Stimulated activated CD8-positive, alpha-beta memory T cell treated with anti-CD3 and anti-CD28 coated beads, Interleukin-12 subunit alpha, Interleukin-12 subunit beta, amount 100 ng/mL, for 4 hours (primary cell): ENCODE results near the gene ZFYVE19.

Source experiments
- DNase-seq: peaks from one replicate; pipeline ENCODE4 v3.0.0-alpha.2; 2020; ENCODE audit warnings: low read depth

Gene ZFYVE19

DNA sequence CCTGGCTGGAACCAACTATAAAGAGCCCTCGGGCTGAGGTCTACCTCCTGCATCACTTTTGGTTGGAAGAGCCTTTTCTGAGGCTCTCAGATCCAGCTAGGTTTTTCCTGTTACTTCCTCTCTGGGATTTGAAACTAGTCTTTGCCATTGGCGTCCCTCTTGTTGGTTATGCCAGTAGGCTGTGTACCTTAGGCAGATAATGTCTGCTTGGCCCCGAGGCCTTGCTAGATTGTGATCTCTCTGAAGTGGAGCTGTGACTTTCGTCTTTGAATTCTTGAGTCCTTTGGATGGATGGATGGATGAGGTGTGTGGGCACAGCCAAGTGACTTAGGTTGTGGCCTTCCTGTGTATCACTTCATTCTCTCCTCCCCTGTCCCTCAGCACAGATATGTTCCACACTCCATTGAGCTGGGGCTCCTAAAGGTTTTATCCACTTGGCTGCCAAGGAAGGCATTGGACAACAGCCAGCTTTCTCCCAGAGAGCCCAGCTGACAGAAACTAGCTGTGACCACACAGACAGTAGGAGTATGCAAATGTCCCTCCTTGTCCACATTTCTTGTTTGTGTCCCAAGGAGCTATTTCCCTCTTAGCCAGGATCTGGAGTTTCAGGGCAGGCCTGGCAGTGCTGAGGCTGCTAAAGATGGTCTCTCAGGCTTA is 8.3 kb downstream of the ZFYVE19 start:
- no peak for DNase-seq

GRCh38 chr15:40819048-40819447 is 12.2 kb downstream of the ZFYVE19 start:
- DNase-seq = no peak

DNA sequence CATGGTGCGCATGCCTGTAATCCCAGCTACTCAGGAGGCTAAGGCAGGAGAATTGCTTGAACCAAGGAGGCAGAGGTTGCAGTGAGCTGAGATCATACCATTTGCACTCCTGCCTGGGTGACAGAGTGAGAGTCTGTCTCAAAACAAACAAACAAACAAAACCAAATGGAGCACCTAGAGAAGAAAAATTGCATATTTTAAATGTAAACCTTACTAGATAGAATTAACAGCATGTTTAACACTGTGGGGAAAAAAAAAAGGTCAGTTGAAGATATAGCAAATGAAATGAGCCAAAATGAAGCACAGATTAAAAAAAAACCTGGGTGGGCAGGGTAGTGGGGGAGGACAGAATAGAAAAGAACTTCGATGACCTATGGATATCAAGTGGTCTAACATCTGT is 14.3 kb downstream of the ZFYVE19 start:
- no peak for DNase-seq

GRCh38 chr15:40823572-40824343 is 16.9 kb downstream of the ZFYVE19 start:
- DNase-seq = no peak

DNA sequence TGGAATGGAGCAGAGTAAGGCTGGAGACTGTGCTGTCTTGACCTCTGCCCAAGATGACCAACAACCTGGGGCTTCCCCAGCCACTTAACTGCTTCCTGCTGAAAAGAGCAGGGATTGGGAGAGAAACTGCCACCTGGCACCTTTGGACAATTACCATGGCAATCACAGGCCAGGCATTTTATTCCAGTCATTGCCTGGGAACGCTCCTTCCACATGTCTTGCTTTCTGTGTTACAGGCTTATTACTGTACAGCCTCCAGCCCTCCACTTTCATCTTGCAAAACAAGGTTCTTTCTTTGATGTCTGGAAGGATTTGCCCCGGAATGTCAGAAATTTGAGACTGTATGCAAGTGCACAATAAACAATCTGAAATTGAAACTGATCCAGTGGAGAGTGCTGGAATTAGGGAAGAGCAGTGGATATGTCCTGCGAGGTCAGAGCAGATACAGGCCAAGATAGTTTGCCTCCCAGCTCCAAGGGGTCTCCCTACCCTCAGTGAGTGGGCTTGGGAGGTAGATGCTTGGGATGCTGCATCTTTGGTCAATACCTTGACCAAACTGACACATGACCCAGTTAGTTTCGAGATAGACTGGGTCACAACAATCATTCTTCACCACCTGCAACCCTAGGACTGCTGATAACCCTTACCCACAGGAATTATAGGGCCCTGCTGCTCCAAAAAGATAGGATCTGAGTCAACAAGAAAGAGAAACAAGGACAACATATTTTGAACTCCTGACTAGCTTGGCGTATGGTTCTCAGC is 19.0 kb downstream of the ZFYVE19 start:
- DNase-seq = no peak

DNA sequence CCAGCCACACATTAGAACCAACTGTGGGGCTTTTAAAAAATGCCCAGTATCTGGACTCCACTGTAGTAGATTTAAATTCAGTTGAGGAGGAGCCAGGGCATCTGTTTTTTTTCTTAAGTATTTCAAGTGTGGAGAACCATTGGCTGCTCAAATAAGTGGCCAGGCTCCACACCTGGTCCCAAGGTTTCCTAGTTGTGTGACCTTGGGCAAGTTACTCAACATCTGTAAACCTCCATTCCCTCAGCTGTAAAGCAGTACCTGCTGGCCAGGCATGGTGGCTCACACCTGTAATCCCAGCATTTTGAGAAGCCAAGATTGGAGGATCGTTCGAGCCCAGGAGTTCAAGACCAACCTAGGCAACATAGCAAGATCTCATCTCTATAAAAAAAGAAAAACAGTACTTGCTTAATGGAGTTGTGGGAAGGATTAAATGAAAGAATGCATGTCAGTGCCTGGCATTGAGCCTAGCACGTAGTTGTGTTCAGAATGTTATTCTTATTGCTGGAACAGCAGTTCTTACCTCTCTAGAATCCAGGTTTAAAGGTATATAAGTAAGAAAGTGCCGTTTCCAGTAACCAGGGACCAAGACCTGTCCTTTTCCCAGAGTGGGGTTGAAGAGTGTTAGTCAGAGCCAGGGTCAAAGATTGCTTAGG is 19.7 kb downstream of the ZFYVE19 start:
- DNase-seq = no peak

DNA sequence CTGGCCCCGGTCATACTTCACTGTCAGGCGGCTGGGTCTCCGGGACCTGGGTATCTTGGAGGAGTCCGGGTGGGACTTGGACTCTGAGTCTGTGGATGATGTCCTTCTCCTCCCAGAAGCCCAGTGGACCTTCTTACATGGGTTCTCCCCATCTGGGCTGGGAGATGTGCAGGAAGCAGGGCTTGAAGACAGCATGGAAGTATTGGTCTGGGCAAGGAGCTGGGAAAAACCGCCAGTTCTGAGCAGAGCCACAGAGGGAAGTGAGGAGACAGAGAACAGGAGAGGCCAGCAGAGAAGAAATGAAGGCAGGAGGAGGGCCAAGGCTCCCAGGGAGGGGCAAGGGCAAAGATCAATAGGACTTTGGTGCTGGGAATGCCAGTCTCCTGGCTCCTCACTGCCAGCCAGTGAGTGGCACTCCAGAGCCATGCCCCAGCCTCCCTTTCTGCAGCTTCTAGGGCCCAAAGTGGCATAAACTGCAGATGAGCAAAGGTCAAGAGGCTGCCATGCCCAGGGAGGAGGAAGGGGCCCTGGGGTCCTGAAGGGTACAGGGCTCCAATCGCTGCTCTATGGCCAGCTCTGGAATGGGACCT is 21.7 kb downstream of the ZFYVE19 start, which contains the start of gene PPP1R14D:
PPP1R14D (minus strand) TSS at position 262 of the 590 bp plus-strand sequence; CDS start at position 195, 67 bp downstream.
- DNase-seq = no peak

GRCh38 chr15:40829115-40829514 is 22.2 kb downstream of the ZFYVE19 start:
- no peak for DNase-seq

- DNase-seq = no peak
Observed at GRCh38 chr15:40830884-40831283, 24.0 kb downstream of the ZFYVE19 start.

GRCh38 chr15:40831861-40832260 is 25.0 kb downstream of the ZFYVE19 start:
- no peak for DNase-seq

DNA sequence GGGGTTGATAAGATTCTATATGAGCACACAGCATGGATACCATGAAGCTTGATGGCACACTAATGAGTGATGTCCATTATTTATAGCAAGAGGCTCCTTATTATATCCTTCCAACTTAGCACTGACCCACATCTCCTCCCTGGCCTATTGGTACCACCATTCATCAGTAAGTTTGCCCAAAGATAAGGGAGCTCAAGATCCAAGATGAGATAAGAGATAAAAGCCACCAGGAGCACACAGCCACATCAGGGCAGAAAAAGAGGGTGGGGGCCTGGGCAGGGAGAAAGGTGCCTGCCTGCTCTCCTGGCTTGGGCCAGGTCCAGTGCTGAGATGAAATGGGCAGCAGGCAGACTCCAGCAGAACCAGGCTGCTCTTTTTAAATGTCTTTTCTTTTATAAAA is 26.0 kb downstream of the ZFYVE19 start:
- no peak for DNase-seq

DNA sequence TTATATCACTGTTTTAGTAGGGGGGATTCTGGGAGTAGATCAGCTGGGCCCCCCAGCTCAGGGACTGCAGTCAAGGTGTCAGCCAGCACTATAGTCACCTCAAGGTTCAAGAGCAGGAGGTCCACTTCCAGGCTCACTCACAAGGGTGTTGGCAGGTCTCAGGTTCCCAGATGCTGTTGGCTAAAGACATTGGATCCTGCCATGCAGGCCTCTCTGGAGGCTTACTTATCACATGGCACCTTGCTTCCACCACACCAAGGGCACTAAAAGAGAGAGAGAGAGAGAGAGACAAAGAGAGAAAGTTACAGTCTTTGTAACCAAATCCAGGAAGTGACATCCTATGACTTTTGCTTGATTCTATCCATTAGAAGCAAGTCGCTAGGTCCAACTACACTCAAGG is 29.1 kb downstream of the ZFYVE19 start:
- no peak for DNase-seq

DNA sequence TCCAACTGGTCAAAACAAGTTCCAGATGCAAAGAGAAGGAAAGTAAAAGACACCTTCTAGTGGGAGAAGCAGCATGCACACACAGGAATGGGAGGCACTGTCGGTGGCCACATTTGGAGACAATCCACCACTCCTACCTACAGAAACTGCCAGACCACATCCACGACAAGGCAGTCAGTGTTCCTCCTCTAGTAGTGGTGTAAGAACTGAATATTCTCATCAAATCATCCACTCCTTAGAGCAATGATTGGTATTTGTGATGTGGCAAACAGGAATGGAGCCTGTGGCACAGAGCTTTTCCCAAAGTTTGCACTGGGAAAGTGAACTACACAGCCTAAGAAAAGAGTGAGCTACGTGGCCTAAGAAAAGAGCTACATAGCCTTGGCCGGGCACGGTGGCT is 31.9 kb downstream of the ZFYVE19 start:
- no peak for DNase-seq

DNA sequence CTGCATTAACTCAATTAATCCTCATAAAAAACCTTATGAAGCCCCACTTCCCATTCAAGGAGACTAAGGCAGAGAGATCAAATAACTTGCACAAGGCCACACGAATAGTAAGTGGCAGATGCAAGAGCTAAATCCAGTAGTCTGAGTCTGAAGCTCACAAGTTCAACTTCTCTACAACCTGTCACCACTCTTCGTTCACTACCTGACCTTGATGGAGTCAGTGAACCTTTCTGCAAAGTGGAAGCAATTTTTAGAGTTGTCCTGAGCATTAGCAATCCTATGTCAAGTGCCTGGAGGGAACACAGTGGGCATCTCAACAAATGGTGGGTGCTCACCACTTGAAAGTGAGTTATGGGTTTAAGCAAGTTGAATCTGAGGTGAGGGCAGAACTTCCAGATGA is 34.9 kb downstream of the ZFYVE19 start:
- no peak for DNase-seq

GRCh38 chr15:40843261-40843884 is 36.5 kb downstream of the ZFYVE19 start:
- no peak for DNase-seq

- DNase-seq = peak; percentile 58
Observed at GRCh38 chr15:40843885-40844695, 37.2 kb downstream of the ZFYVE19 start, which contains the start of gene SPINT1. TSS of gene SPINT1 (plus strand) at chr15:40844048. CDS start at chr15:40844555, 507 bp downstream.

DNA sequence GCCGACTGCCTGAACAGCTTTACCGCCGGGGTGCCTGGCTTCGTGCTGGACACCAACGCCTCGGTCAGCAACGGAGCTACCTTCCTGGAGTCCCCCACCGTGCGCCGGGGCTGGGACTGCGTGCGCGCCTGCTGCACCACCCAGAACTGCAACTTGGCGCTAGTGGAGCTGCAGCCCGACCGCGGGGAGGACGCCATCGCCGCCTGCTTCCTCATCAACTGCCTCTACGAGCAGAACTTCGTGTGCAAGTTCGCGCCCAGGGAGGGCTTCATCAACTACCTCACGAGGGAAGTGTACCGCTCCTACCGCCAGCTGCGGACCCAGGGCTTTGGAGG is 37.8 kb downstream of the ZFYVE19 start:
- DNase-seq = no peak

DNA sequence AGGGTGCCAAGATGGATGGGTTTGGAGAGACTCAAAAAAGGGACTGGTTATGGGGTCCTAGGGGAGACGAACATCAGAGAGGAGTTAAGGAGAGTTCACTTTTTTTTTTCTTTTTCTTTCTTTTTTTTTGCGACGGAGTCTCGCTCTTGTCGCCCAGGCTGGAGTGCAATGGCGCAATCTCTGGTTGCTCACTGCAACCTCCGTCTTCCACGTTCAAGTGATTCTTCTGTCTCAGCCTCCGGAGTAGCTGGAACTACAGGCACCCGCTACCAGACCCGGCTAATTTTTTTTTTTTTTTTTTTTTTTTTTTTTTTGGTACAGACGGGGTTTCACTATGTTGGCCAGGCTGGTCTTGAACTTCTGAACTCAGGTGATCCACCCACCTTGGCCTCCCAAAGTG is 38.1 kb downstream of the ZFYVE19 start:
- DNase-seq = no peak

DNA sequence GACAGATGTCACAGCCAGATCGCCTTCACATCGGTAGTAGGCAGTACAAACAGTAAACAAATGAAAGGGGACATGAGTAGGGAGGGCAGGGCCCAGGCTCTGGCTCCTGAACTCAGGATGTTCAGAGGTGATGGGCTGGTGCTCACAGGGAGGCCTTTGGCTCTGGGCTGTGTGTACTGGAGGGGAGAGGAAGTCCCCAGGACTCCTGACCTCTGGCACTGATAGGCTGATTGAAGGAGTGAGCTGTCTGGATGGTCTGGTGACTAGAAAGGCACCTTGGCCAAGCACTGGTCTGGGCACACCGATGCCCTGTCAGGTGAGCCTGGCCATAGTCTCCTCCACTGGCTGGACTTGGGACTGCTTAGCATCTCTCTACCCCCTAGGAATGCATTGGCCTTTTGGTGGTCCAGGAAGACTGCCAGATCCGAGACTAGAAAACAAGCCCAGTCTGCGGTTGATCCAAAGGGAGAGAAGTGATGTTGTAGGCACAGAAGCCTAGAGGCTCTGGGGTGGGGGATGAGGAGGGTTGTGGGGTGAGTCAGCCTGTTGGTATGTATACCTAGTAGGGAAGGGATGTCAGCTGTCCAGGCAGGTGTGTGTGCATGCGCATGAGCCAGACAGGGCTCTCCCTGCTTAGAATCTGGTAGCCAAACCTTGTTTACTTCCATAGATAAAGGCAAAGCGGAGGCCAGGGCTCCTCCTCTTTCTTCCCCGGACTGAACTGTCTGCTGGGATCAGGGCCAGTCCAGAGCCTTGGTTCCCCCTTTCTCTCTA is 38.8 kb downstream of the ZFYVE19 start:
- DNase-seq = no peak

DNA sequence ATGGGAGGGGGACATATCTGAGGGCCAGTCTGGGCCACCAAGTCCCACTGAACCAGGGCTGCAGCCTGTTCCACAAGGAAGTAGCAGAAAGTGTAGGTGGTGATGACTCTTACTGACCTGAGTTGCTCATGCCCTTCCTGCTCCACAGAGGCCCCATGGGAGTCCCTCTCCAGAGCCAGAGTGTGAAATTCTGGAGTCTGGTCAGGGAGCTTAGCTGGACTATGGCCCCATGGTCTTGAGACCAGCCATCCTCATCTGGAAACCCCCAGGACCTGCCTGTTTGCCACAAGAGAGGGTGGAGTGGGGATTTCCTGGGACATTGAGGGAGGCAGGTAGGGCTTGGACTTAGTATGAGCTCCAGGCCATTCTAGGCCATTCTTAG is 39.9 kb downstream of the ZFYVE19 start:
- no peak for DNase-seq
